HepG2 (cell line): Measurements from ENCODE around the gene LAPTM4A. TPM values are rescaled to one million over a fixed set of nuclear protein-coding genes. Genes with fewer than 3 reads are reported as not detected.

Experiments used
- CBX2 ChIP-seq, 2 experiments: fragments of 200-600 bp in 1 of 2; sonication (generic); formaldehyde crosslinking in 1 of 2; IDR thresholded peaks; 2 replicates each; pipeline versions ENCODE4 v1.7.0 to v1.8.1; 2018 to 2022; ENCODE audit warnings: low read depth in 2 of 2, low read length in 1 of 2, mild to moderate bottlenecking in 1 of 2, missing genetic modification reagents in 1 of 2
- CHD4 ChIP-seq: fragments of 200-600 bp; sonication (generic); IDR thresholded peaks from 2 replicates; pipeline ENCODE4 v1.7.0; 2017; ENCODE audit warnings: mild to moderate bottlenecking, low read length, borderline replicate concordance
- DMAP1 ChIP-seq: IDR thresholded peaks from 2 replicates; pipeline ENCODE4 v1.6.1; 2016
- ISX ChIP-seq: sonication (generic); formaldehyde crosslinking; conservative IDR thresholded peaks from 2 replicates; pipeline ENCODE4 v1.5.0; 2020; ENCODE audit warnings: missing genetic modification reagents
- KDM1A ChIP-seq: IDR thresholded peaks from 2 replicates; pipeline ENCODE4 v1.6.1; 2016; ENCODE audit warnings: missing compliant biosample characterization
- KLF11 ChIP-seq: IDR thresholded peaks from 2 replicates; pipeline ENCODE4 v1.6.1; 2016; ENCODE audit warnings: missing compliant biosample characterization
- NFKBIZ ChIP-seq: IDR thresholded peaks from 2 replicates; pipeline ENCODE4 v1.6.1; 2018; ENCODE audit warnings: missing genetic modification reagents, missing compliant biosample characterization
- NFRKB ChIP-seq: fragments of 450-650 bp; IDR thresholded peaks from 2 replicates; pipeline ENCODE4 v1.6.1; 2017
- NR1H2 ChIP-seq: sonication (generic); formaldehyde crosslinking; IDR thresholded peaks from 2 replicates; pipeline ENCODE4 v1.8.1; 2022; ENCODE audit warnings: low read depth, missing genetic modification reagents, borderline replicate concordance
- SALL2 ChIP-seq: sonication (generic); formaldehyde crosslinking; IDR thresholded peaks from 2 replicates; pipeline ENCODE4 v1.8.1; 2023; ENCODE audit warnings: mild to moderate bottlenecking, missing genetic modification reagents, inconsistent platforms
- SP1 ChIP-seq, 2 experiments: fragments of 450-650 bp in 1 of 2; sonication (generic) in 1 of 2; formaldehyde crosslinking in 1 of 2; IDR thresholded peaks; 2 replicates each; pipeline versions ENCODE4 v1.4.0 to v1.6.1; 2016 to 2020; ENCODE audit warnings: missing genetic modification reagents in 1 of 2
- SP5 ChIP-seq: IDR thresholded peaks from 2 replicates; pipeline ENCODE4 v1.6.1; 2016; ENCODE audit warnings: low read depth, borderline replicate concordance
- ZBTB40 ChIP-seq, 2 experiments: fragments of 450-650 bp in 1 of 2; sonication (generic) in 1 of 2; formaldehyde crosslinking in 1 of 2; IDR thresholded peaks; 2 replicates each; pipeline versions ENCODE4 v1.6.1 to v1.8.0; 2016 to 2022; ENCODE audit warnings: antibody characterized with exemption in 1 of 2, mild to moderate bottlenecking in 1 of 2, missing genetic modification reagents in 1 of 2
- ZFP82 ChIP-seq: sonication (generic); formaldehyde crosslinking; IDR thresholded peaks from 2 replicates; pipeline ENCODE4 v1.5.1; 2020; ENCODE audit warnings: mild to moderate bottlenecking, missing genetic modification reagents, borderline replicate concordance
- ZMAT3 ChIP-seq: sonication (generic); formaldehyde crosslinking; conservative IDR thresholded peaks from 2 replicates; pipeline ENCODE4 v1.7.0; 2021; ENCODE audit warnings: missing genetic modification reagents
- ZNF160 ChIP-seq: sonication (generic); formaldehyde crosslinking; IDR thresholded peaks from 2 replicates; pipeline ENCODE4 v1.8.0; 2022; ENCODE audit warnings: mild to moderate bottlenecking, inconsistent platforms, missing genetic modification reagents
- ZNF225 ChIP-seq: sonication (generic); formaldehyde crosslinking; IDR thresholded peaks from 2 replicates; pipeline ENCODE4 v1.4.0; 2020; ENCODE audit warnings: mild to moderate bottlenecking, missing genetic modification reagents
- ZNF766 ChIP-seq: sonication (generic); formaldehyde crosslinking; IDR thresholded peaks from 2 replicates; pipeline ENCODE4 v1.5.0; 2020; ENCODE audit warnings: missing genetic modification reagents, borderline replicate concordance
- ZNF879 ChIP-seq: sonication (generic); formaldehyde crosslinking; IDR thresholded peaks from 2 replicates; pipeline ENCODE4 v1.8.1; 2023; ENCODE audit warnings: missing genetic modification reagents
- ZSCAN12 ChIP-seq: sonication (generic); formaldehyde crosslinking; IDR thresholded peaks from 2 replicates; pipeline ENCODE4 v1.9.0; 2021; ENCODE audit warnings: mild to moderate bottlenecking, missing genetic modification reagents
- polyA plus RNA-seq, 8 experiments: library from polyadenylated mRNA; depleted of rRNA in 3 of 8; stranded (reverse) in 7 of 8; unstranded in 1 of 8; fragments of >200 nt; fragmentation: Illumina TruSeq in 4 of 8; extraction: Trizol in 4 of 8; gene quantifications; 2 replicates each; pipeline versions ENCODE4 v1.2.1 to v1.2.3, GENCODE V29; 2011 to 2016; ENCODE audit warnings: low read depth in 4 of 8, missing spikeins in 1 of 8, mixed read lengths in 1 of 8; ENCODE audit not compliant: insufficient read depth in 1 of 8
- total RNA-seq, 5 experiments: library from RNA; depleted of rRNA; stranded (reverse); fragments of >200 nt; fragmentation: Illumina TruSeq; extraction: Trizol; gene quantifications; 2 replicates each; pipeline ENCODE4 v1.2.3, GENCODE V29; 2016; ENCODE audit warnings: low read depth in 1 of 5

LAPTM4A gene
- total and polyA plus RNA-seq, 2 of the 13 experiments (the other 11 are each of a cell fraction or from before 2014, with no cell fraction given) = 116 to 558 TPM

GRCh38 chr2:19989667-19990415 is 61.6 kb downstream of the LAPTM4A start, which contains the start of gene WDR35 (continued):
- TF ChIP-seq ZBTB40 (IDR thresholded peaks at IDR 0.05) (peak; percentile 56), ZBTB40 (CRISPR knock-in tag; IDR thresholded peaks at IDR 0.05) (peak; percentile 72), SP5 (CRISPR knock-in tag) (peak; percentile 36; the same call in 1 of the 2 replicates), NR1H2 (CRISPR knock-in tag) (peak; percentile 43; the same call in 1 of the 2 replicates), SP1 (IDR thresholded peaks at IDR 0.05) (no peak), SP1 (CRISPR knock-in tag; IDR thresholded peaks at IDR 0.05) (peak; percentile 10; the same call in 1 of the 2 replicates), SALL2 (CRISPR knock-in tag) (peak; percentile 72), KDM1A (CRISPR knock-in tag) (peak; percentile 53; the same call in 1 of the 2 replicates), ISX (CRISPR knock-in tag) (no peak), KLF11 (0 out of 2 replicates have a peak, but pooled peaks have one; percentile 54), ZNF879 (CRISPR knock-in tag) (peak; percentile 93), ZFP82 (CRISPR knock-in tag) (peak; percentile 93; the same call in 1 of the 2 replicates), ZNF766 (CRISPR knock-in tag) (peak; percentile 82; the same call in 1 of the 2 replicates), ZMAT3 (CRISPR knock-in tag) (peak; percentile 98), ZSCAN12 (CRISPR knock-in tag) (peak; percentile 71; the same call in 1 of the 2 replicates), CHD4 (no peak), ZNF225 (CRISPR knock-in tag) (peak; percentile 89), ZNF160 (CRISPR knock-in tag) (peak; percentile 92), DMAP1 (CRISPR knock-in tag) (peak; percentile 73; the same call in 1 of the 2 replicates), NFKBIZ (peak; percentile 79; the same call in 1 of the 2 replicates), CBX2 (IDR thresholded peaks at IDR 0.05; ENCODE audit: low read depth, low read length) (no peak), CBX2 (CRISPR knock-in tag; IDR thresholded peaks at IDR 0.05; ENCODE audit: low read depth) (peak; percentile 29; the same call in 1 of the 2 replicates), NFRKB (no peak)
